ENCODE measurements around the gene SEC24C. TPM values are rescaled to one million over a fixed set of nuclear protein-coding genes. Genes with fewer than 3 reads are reported as not detected.
"Not testable (repeated sequence)": the region's sequence is repeated elsewhere in the genome, so short reads cannot be mapped to it uniquely, and the experiment has no call there.

The SEC24C gene
- total and polyA plus RNA-seq, 2 experiments from 2014 or later, result 46.8 to 59.4 TPM

DNA sequence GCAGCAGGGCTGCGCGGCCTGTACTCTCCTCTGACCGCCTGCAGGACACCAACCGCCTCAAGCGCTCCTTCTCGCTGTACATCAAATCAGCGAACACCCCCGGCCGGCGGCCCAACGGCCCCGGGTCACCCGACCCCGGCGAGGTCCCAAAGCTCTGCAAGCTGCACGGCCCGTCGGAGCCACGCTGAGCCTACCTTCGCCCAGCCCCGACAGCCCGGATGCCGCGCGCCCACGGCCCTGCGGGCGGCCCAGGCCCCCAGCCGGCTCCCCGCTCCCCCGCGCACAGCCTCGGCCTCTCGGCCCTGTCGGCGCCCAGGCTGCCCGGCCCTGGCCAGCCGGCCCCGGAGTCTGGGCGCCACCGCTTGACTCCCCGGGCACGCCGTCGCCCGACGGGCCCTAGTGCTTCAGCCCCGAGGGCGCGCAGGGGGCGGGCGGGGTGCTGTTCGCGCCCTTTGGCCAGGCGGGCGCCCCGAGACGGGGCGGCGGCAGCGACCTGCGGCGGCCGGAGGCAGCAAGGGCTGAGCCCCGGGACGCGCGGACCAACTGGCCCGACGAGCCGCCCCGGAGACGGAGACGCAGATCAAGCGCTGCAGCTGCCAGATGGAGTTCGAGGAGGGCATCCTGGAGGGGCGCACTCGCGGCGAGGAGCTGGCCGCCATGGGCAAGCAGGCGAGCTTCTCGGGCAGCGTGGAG, 11.1 kb upstream of the SEC24C start:
- 99% methylated on average over 30 of the region's 84 CpGs for WGBS (ENCODE audit: low lambda C conversion rate, missing lambda C conversion rate)
- TF ChIP-seq EZH2phosphoT487 (IDR thresholded peaks at IDR 0.05; ENCODE audit: low read depth, severe bottlenecking, unreplicated experiment) (no peak), CTCF (IDR thresholded peaks at IDR 0.05; ENCODE audit: poor library complexity) (no peak), EZH2 (IDR thresholded peaks at IDR 0.05; ENCODE audit: borderline replicate concordance) (no peak)
- Histone ChIP-seq H3K27ac (no peak overlapping the region), H3K4me3 (no peak overlapping the region), H3K9me3 (ENCODE audit: low read depth) (no peaks in the 10 kb centered on the region), H3K9me2 (replicated peaks; ENCODE audit: insufficient read depth) (no peaks in the 10 kb centered on the region), H2AFZ (no peak overlapping the region), H3K4me1 (ENCODE audit: insufficient read depth) (peaks cover 6% of the 10 kb centered on the region), H3K79me2 (peaks cover 47% of the 10 kb centered on the region), H3K27me3 (no peaks in the 10 kb centered on the region), H3K36me3 (replicated peaks; ENCODE audit: insufficient read depth, low read depth) (no peaks in the 10 kb centered on the region), H3K4me2 (no peak overlapping the region), H4K20me1 (ENCODE audit: insufficient read depth, poor library complexity, severe bottlenecking) (no peaks in the 10 kb centered on the region)
- no peak for DNase-seq (ENCODE audit: low spot score)

DNA sequence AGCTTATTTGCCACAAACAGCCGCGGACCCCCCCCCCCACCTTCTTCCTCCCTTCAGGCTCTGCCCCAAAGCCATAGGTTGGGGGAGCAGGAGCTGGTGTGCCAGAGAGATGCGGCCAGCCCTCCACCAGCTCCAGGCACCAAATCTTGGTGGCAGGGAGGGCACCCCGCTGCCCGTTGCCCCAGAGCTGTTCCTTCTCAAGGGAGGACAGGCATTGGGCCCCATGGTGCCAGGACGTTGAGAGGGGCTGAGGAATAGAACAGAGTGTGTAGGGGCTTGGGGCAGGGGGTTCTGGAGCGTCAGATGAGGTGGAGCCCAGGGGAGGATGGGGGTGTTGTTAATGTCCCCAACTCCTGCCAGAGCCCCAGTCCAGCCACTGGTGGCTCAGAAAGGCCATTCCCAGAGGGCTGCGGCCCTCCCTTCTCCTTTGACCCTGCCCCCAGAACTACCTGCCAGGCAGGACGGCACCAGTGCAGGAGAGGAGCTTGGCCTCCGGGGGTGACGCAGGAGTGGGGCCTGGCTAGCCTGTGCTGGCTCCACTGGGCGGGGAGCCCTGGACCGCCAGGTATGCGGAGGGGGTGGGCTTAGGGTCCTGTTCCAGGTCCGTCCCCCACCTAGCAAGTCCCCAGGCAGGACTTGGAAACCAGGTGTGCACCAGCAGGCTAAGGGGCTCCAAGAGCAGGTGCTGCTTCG, 10.0 kb upstream of the SEC24C start:
- H3K9me2 ChIP-seq (replicated peaks; ENCODE audit: insufficient read depth), result no peaks in the 10 kb centered on the region
- H2AFZ ChIP-seq, result no peak overlapping the region
- H3K4me3 ChIP-seq, result no peak overlapping the region
- H3K36me3 ChIP-seq (replicated peaks; ENCODE audit: insufficient read depth, low read depth), result no peaks in the 10 kb centered on the region
- no peak for TF ChIP-seq EZH2 (IDR thresholded peaks at IDR 0.05; ENCODE audit: borderline replicate concordance)
- no peak for TF ChIP-seq EZH2phosphoT487 (IDR thresholded peaks at IDR 0.05; ENCODE audit: low read depth, severe bottlenecking, unreplicated experiment)
- no peak for TF ChIP-seq CTCF (IDR thresholded peaks at IDR 0.05; ENCODE audit: poor library complexity)
- no peak overlapping the region for H3K27ac ChIP-seq
- 97% methylated on average over 15 of the region's 16 CpGs for WGBS (ENCODE audit: low lambda C conversion rate, missing lambda C conversion rate)
- peaks cover 37% of the 10 kb centered on the region for H3K79me2 ChIP-seq
- H3K27me3 ChIP-seq, result no peaks in the 10 kb centered on the region
- no peak for DNase-seq (ENCODE audit: low spot score)
- H3K4me2 ChIP-seq, result no peak overlapping the region
- no peaks in the 10 kb centered on the region for H3K4me1 ChIP-seq (ENCODE audit: insufficient read depth)
- no peaks in the 10 kb centered on the region for H4K20me1 ChIP-seq (ENCODE audit: insufficient read depth, poor library complexity, severe bottlenecking)
- H3K9me3 ChIP-seq (ENCODE audit: low read depth), result no peaks in the 10 kb centered on the region

GRCh38 chr10:73734796-73735305, 9.3 kb upstream of the SEC24C start:
- Histone ChIP-seq H3K79me2 (peaks cover 39% of the 10 kb centered on the region), H3K4me3 (no peak overlapping the region), H2AFZ (no peak overlapping the region), H3K4me2 (no peak overlapping the region), H4K20me1 (ENCODE audit: insufficient read depth, poor library complexity, severe bottlenecking) (no peaks in the 10 kb centered on the region), H3K36me3 (replicated peaks; ENCODE audit: insufficient read depth, low read depth) (no peaks in the 10 kb centered on the region), H3K9me2 (replicated peaks; ENCODE audit: insufficient read depth) (no peaks in the 10 kb centered on the region), H3K27ac (no peak overlapping the region), H3K9me3 (ENCODE audit: low read depth) (no peaks in the 10 kb centered on the region), H3K4me1 (ENCODE audit: insufficient read depth) (no peaks in the 10 kb centered on the region), H3K27me3 (no peaks in the 10 kb centered on the region)
- no peak for TF ChIP-seq CTCF (IDR thresholded peaks at IDR 0.05; ENCODE audit: poor library complexity)
- TF ChIP-seq EZH2 (IDR thresholded peaks at IDR 0.05; ENCODE audit: borderline replicate concordance), result no peak
- TF ChIP-seq EZH2phosphoT487 (IDR thresholded peaks at IDR 0.05; ENCODE audit: low read depth, severe bottlenecking, unreplicated experiment), result no peak
- WGBS (ENCODE audit: low lambda C conversion rate, missing lambda C conversion rate), result 94% methylated on average over 5 of the region's 5 CpGs
- DNase-seq (ENCODE audit: low spot score), result no peak

- H3K4me3 ChIP-seq; H3K9me3 ChIP-seq (ENCODE audit: low read depth); H3K27ac ChIP-seq; H3K4me2 ChIP-seq; H3K36me3 ChIP-seq (replicated peaks; ENCODE audit: insufficient read depth, low read depth); H3K27me3 ChIP-seq; H2AFZ ChIP-seq; DNase-seq (ENCODE audit: low spot score); H3K9me2 ChIP-seq (replicated peaks; ENCODE audit: insufficient read depth); H4K20me1 ChIP-seq (ENCODE audit: insufficient read depth, poor library complexity, severe bottlenecking): not testable (repeated sequence)
- H3K79me2 ChIP-seq, result peaks cover 40% of the 10 kb centered on the region
- WGBS (ENCODE audit: low lambda C conversion rate, missing lambda C conversion rate), result 97% methylated on average over 18 of the region's 18 CpGs
- peaks cover 13% of the 10 kb centered on the region for H3K4me1 ChIP-seq (ENCODE audit: insufficient read depth)
Observed at GRCh38 chr10:73740501-73741254, 3.5 kb upstream of the SEC24C start.
